KMS-11 (cell line): Measurements from ENCODE around the gene OR5K3.

Experiments used
- H2AFZ ChIP-seq: fragments of 200-600 bp; sonication (generic); 2 replicates; pipeline ENCODE4 v1.6.1; 2016; ENCODE audit warnings: antibody characterized with exemption, mixed run types, low read depth
- H3K27ac ChIP-seq: fragments of 200-600 bp; sonication (generic); 2 replicates; pipeline ENCODE4 v1.6.1; 2016; ENCODE audit warnings: mild to moderate bottlenecking, mixed run types
- H3K27me3 ChIP-seq: fragments of 200-600 bp; sonication (generic); 2 replicates; pipeline ENCODE4 v1.6.1; 2017; ENCODE audit warnings: mild to moderate bottlenecking, low read depth, mixed run types, moderate library complexity; ENCODE audit not compliant: insufficient read depth
- H3K36me3 ChIP-seq: fragments of 200-600 bp; sonication (generic); 2 replicates; pipeline ENCODE4 v1.6.1; 2017; ENCODE audit warnings: mild to moderate bottlenecking, mixed run types; ENCODE audit not compliant: insufficient read depth
- H3K4me1 ChIP-seq: fragments of 200-600 bp; sonication (generic); 2 replicates; pipeline ENCODE4 v1.6.1; 2016; ENCODE audit warnings: mild to moderate bottlenecking, low read depth, mixed run types; ENCODE audit not compliant: poor library complexity, severe bottlenecking
- H3K4me2 ChIP-seq: fragments of 200-600 bp; sonication (generic); 2 replicates; pipeline ENCODE4 v1.7.0; 2016; ENCODE audit warnings: mild to moderate bottlenecking, mixed run types
- H3K4me3 ChIP-seq: fragments of 200-600 bp; sonication (generic); IDR thresholded peaks from 2 replicates; pipeline ENCODE4 v1.6.1; 2017; ENCODE audit warnings: low read depth, low read length, mixed read lengths; ENCODE audit not compliant: insufficient read depth
- H3K79me2 ChIP-seq: fragments of 200-600 bp; sonication (generic); 2 replicates; pipeline ENCODE4 v1.6.1; 2016; ENCODE audit warnings: low read depth, mixed run types; ENCODE audit not compliant: insufficient read depth
- H3K9ac ChIP-seq: fragments of 200-600 bp; sonication (generic); 2 replicates; pipeline ENCODE4 v1.6.1; 2016; ENCODE audit warnings: mild to moderate bottlenecking, mixed run types
- H4K20me1 ChIP-seq: fragments of 200-600 bp; sonication (generic); 2 replicates; pipeline ENCODE4 v1.6.1; 2016; ENCODE audit warnings: mild to moderate bottlenecking, mixed run types; ENCODE audit not compliant: insufficient read depth
- TF ChIP-seq, protein P1 (sequence below): fragments of 200-600 bp; sonication (generic); conservative IDR thresholded peaks from 2 replicates; pipeline ENCODE4 v1.6.1; 2017; ENCODE audit warnings: low read depth, mild to moderate bottlenecking, antibody characterized with exemption, low read length, moderate library complexity, mixed read lengths

The OR5K3 gene

GRCh38 chr3:98390366-98390765 lies at the start of gene OR5K3:
Gene OR5K3 (plus strand): TSS chr3:98390666. CDS start chr3:98390666, 0 bp downstream.
- H3K4me1 ChIP-seq, result no peaks in the 10 kb centered on the region
- no peak within 1 kb of the TSS for H3K4me3 ChIP-seq
- no peaks in the 10 kb centered on the region for H4K20me1 ChIP-seq
- no peaks in the 10 kb centered on the region for H3K79me2 ChIP-seq
- TF ChIP-seq, protein P1, sequence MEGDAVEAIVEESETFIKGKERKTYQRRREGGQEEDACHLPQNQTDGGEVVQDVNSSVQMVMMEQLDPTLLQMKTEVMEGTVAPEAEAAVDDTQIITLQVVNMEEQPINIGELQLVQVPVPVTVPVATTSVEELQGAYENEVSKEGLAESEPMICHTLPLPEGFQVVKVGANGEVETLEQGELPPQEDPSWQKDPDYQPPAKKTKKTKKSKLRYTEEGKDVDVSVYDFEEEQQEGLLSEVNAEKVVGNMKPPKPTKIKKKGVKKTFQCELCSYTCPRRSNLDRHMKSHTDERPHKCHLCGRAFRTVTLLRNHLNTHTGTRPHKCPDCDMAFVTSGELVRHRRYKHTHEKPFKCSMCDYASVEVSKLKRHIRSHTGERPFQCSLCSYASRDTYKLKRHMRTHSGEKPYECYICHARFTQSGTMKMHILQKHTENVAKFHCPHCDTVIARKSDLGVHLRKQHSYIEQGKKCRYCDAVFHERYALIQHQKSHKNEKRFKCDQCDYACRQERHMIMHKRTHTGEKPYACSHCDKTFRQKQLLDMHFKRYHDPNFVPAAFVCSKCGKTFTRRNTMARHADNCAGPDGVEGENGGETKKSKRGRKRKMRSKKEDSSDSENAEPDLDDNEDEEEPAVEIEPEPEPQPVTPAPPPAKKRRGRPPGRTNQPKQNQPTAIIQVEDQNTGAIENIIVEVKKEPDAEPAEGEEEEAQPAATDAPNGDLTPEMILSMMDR, result no peak
- H2AFZ ChIP-seq, result no peak within 1 kb of the TSS
- no peaks in the 10 kb centered on the region for H3K36me3 ChIP-seq
- no peak within 1 kb of the TSS for H3K27ac ChIP-seq
- no peak within 1 kb of the TSS for H3K4me2 ChIP-seq
- no peak within 1 kb of the TSS for H3K9ac ChIP-seq
- no peaks in the 10 kb centered on the region for H3K27me3 ChIP-seq

- no peak overlapping the region for H3K4me2 ChIP-seq
- H3K36me3 ChIP-seq, result no peaks in the 10 kb centered on the region
- TF ChIP-seq, protein P1, result no peak
- no peaks in the 10 kb centered on the region for H3K4me1 ChIP-seq
- H4K20me1 ChIP-seq, result no peaks in the 10 kb centered on the region
- no peaks in the 10 kb centered on the region for H3K79me2 ChIP-seq
- no peaks in the 10 kb centered on the region for H3K27me3 ChIP-seq
- H2AFZ ChIP-seq, result no peak overlapping the region
- H3K9ac ChIP-seq, result no peak overlapping the region
- no peak overlapping the region for H3K4me3 ChIP-seq
- no peak overlapping the region for H3K27ac ChIP-seq
Observed at GRCh38 chr3:98341758-98342157, 48.7 kb upstream of the OR5K3 start.

DNA sequence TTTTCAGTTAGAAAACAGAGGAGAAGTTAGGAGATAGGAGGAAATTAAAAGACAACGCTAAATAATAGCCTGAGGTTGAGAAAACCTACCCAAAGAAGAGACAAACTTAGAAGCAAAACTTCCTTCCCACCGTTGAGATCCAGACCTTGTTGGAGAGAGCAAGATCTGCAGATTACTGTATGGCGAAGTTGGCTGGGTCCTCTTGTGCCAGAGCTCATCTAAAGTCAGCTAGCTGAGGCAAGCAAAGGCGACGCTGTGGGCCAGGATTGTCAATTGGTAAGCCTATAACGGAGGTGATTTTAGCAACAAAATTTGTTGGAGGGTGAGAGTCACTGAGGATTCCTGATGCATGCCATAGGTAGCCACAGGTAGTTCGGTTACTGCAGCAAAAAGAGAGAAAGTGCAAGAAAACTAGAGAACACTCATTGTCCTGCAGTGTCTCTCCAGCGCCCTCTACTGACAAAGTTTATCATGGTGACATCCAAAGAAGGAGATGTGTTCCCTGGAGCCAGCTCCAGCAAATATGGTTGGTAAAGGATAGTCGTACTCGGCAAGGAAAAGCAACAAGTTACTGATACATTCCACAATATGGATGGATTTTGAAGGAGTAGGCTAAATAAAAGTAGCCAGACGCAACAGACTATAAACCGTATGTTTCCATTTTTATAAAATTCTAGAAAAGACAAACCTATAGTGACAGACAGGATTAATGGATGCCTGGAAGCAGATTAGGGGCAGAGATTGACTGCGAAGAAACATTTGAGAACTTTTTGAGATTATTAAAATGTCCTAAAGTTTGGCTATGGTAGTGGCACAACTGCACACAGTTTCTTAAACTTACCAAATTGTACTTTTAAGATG lies 46.6 kb upstream of the OR5K3 start:
- H2AFZ ChIP-seq, result no peak overlapping the region
- no peaks in the 10 kb centered on the region for H3K36me3 ChIP-seq
- H3K4me3 ChIP-seq, result no peak overlapping the region
- no peak overlapping the region for H3K4me2 ChIP-seq
- no peaks in the 10 kb centered on the region for H3K27me3 ChIP-seq
- no peaks in the 10 kb centered on the region for H3K4me1 ChIP-seq
- H4K20me1 ChIP-seq, result no peaks in the 10 kb centered on the region
- no peak overlapping the region for H3K9ac ChIP-seq
- no peak overlapping the region for H3K27ac ChIP-seq
- H3K79me2 ChIP-seq, result no peaks in the 10 kb centered on the region
- TF ChIP-seq, protein P1, result peak; percentile 89

GRCh38 chr3:98350082-98350481 lies 40.4 kb upstream of the OR5K3 start:
- H3K4me1 ChIP-seq, result no peaks in the 10 kb centered on the region
- no peak overlapping the region for H2AFZ ChIP-seq
- H4K20me1 ChIP-seq, result no peaks in the 10 kb centered on the region
- no peak overlapping the region for H3K27ac ChIP-seq
- no peak overlapping the region for H3K4me3 ChIP-seq
- no peak overlapping the region for H3K9ac ChIP-seq
- no peaks in the 10 kb centered on the region for H3K27me3 ChIP-seq
- H3K36me3 ChIP-seq, result no peaks in the 10 kb centered on the region
- H3K79me2 ChIP-seq, result no peaks in the 10 kb centered on the region
- TF ChIP-seq, protein P1, result no peak
- H3K4me2 ChIP-seq, result no peak overlapping the region
